Neural progenitor cell (in vitro differentiated cells): ENCODE measurements around the gene P2RX3.

ENCODE experiments used
- CTCF ChIP-seq: fragments of 200-600 bp; sonication (generic); IDR thresholded peaks from 2 replicates; pipeline ENCODE4 v1.5.1; 2017; ENCODE audit warnings: antibody characterized with exemption, mild to moderate bottlenecking
- EZH2 ChIP-seq: fragments of 200-600 bp; sonication (generic); IDR thresholded peaks from 2 replicates; pipeline ENCODE4 v1.6.1; 2017; ENCODE audit warnings: antibody characterized with exemption, mild to moderate bottlenecking, moderate library complexity
- EZH2phosphoT487 ChIP-seq: fragments of 200-600 bp; sonication (generic); IDR thresholded peaks from 2 replicates; pipeline ENCODE4 v1.6.1; 2017; ENCODE audit warnings: antibody characterized with exemption

- TF ChIP-seq CTCF (no peak), EZH2 (no peak), EZH2phosphoT487 (no peak)
Observed at GRCh38 chr11:57375490-57375889, 37.3 kb downstream of the P2RX3 start.
